Mesenchymal stem cell (in vitro differentiated cells and primary cell): ENCODE results near the gene CFAP99.
"Not testable (repeated sequence)": the region's sequence is repeated elsewhere in the genome, so short reads cannot be mapped to it uniquely, and the experiment has no call there.

Experiments used
- DNase-seq: peaks from one replicate; pipeline ENCODE4 v3.0.0-alpha.2; 2013
- H2AFZ ChIP-seq: one replicate; pipeline ENCODE4 v1.6.1; 2013; ENCODE audit warnings: low read depth, mild to moderate bottlenecking, control low read depth, inconsistent platforms, low read length, moderate library complexity
- H2AK5ac ChIP-seq: 2 replicates; pipeline ENCODE4 v1.6.1; 2013; ENCODE audit warnings: low read length, moderate library complexity, mild to moderate bottlenecking, inconsistent platforms; ENCODE audit not compliant: severe bottlenecking
- H2BK120ac ChIP-seq: one replicate; pipeline ENCODE4 v1.6.1; 2013; ENCODE audit warnings: low read depth, mild to moderate bottlenecking, inconsistent platforms, low read length, moderate library complexity
- H2BK12ac ChIP-seq, 2 experiments: one replicate each; pipeline ENCODE4 v1.6.1; 2013; ENCODE audit warnings: inconsistent platforms in 2 of 2, low read length in 2 of 2, mild to moderate bottlenecking in 2 of 2, moderate library complexity in 2 of 2, control low read depth in 1 of 2
- H2BK15ac ChIP-seq: one replicate; pipeline ENCODE4 v1.6.1; 2013; ENCODE audit warnings: mild to moderate bottlenecking, low read depth, inconsistent platforms; ENCODE audit not compliant: poor library complexity, severe bottlenecking
- H2BK5ac ChIP-seq: 2 replicates; pipeline ENCODE4 v1.6.1; 2013; ENCODE audit warnings: low read depth, mild to moderate bottlenecking, low read length, control low read depth, inconsistent platforms; ENCODE audit not compliant: poor library complexity, severe bottlenecking
- H3K14ac ChIP-seq, 2 experiments: one replicate each; pipeline ENCODE4 v1.6.1; 2013; ENCODE audit warnings: inconsistent platforms in 2 of 2, low read length in 2 of 2, control low read depth in 1 of 2, mild to moderate bottlenecking in 1 of 2, moderate library complexity in 1 of 2
- H3K18ac ChIP-seq, 2 experiments: one replicate each; pipeline ENCODE4 v1.6.1; 2013; ENCODE audit warnings: inconsistent platforms in 2 of 2, low read length in 2 of 2, control low read depth in 1 of 2, low read depth in 1 of 2, mild to moderate bottlenecking in 1 of 2
- H3K23ac ChIP-seq, 2 experiments: one replicate each; pipeline ENCODE4 v1.6.1; 2013; ENCODE audit warnings: inconsistent platforms in 2 of 2, low read length in 2 of 2, mild to moderate bottlenecking in 2 of 2, moderate library complexity in 2 of 2, control low read depth in 1 of 2
- H3K27ac ChIP-seq: 2 replicates; pipeline ENCODE4 v1.5.1; 2013; ENCODE audit warnings: mild to moderate bottlenecking, moderate library complexity, low read length, control low read depth, inconsistent platforms; ENCODE audit not compliant: poor library complexity, severe bottlenecking
- H3K27me3 ChIP-seq, 2 experiments: 2 replicates each; pipeline versions ENCODE4 v1.6.1 to v1.7.0; 2013; ENCODE audit warnings: low read length in 2 of 2, mild to moderate bottlenecking in 2 of 2, moderate library complexity in 2 of 2, control low read depth in 1 of 2, inconsistent platforms in 1 of 2; ENCODE audit not compliant: control insufficient read depth in 1 of 2, insufficient read depth in 1 of 2
- H3K36me3 ChIP-seq, 2 experiments: 2 replicates each; pipeline versions ENCODE4 v1.6.1 to v1.7.0; 2013; ENCODE audit warnings: low read length in 2 of 2, control low read depth in 1 of 2, inconsistent platforms in 1 of 2, low read depth in 1 of 2, mild to moderate bottlenecking in 1 of 2; ENCODE audit not compliant: insufficient read depth in 2 of 2, control insufficient read depth in 1 of 2
- H3K4ac ChIP-seq, 2 experiments: one replicate each; pipeline ENCODE4 v1.6.1; 2013; ENCODE audit warnings: inconsistent platforms in 2 of 2, low read length in 2 of 2, mild to moderate bottlenecking in 2 of 2, moderate library complexity in 2 of 2, control low read depth in 1 of 2, low read depth in 1 of 2
- H3K4me1 ChIP-seq: 2 replicates; pipeline ENCODE4 v1.6.1; 2013; ENCODE audit warnings: low read depth, low read length, control low read depth; ENCODE audit not compliant: control insufficient read depth, insufficient read depth
- H3K4me2 ChIP-seq: 2 replicates; pipeline ENCODE4 v1.6.1; 2013; ENCODE audit warnings: low read length, mild to moderate bottlenecking, inconsistent platforms; ENCODE audit not compliant: poor library complexity, severe bottlenecking
- H3K4me3 ChIP-seq, 2 experiments: 2 replicates each; pipeline versions ENCODE4 v1.5.1 to v1.7.0; 2013; ENCODE audit warnings: low read length in 2 of 2, mild to moderate bottlenecking in 2 of 2, control low read depth in 1 of 2, low read depth in 1 of 2; ENCODE audit not compliant: insufficient read depth in 1 of 2
- H3K79me1 ChIP-seq: replicated peaks from 2 replicates; pipeline ENCODE4 v1.6.1; 2013; ENCODE audit warnings: mild to moderate bottlenecking, control low read depth, low read length, inconsistent platforms; ENCODE audit not compliant: poor library complexity, severe bottlenecking
- H3K9ac ChIP-seq: 2 replicates; pipeline ENCODE4 v1.7.0; 2013; ENCODE audit warnings: mild to moderate bottlenecking, low read length, moderate library complexity
- H3K9me3 ChIP-seq: 2 replicates; pipeline ENCODE4 v1.7.0; 2013; ENCODE audit warnings: mild to moderate bottlenecking, low read length; ENCODE audit not compliant: control insufficient read depth
- H4K8ac ChIP-seq: one replicate; pipeline ENCODE4 v1.6.1; 2013; ENCODE audit warnings: inconsistent platforms, mild to moderate bottlenecking, low read length, moderate library complexity
- H4K91ac ChIP-seq: one replicate; pipeline ENCODE4 v1.6.1; 2013; ENCODE audit warnings: mild to moderate bottlenecking, low read length, inconsistent platforms
- WGBS: methylation state at CpG from one replicate; pipeline ENCODE4 v1.1.7; 2013; ENCODE audit warnings: mixed read lengths; 5-methylcytosine and 5-hydroxymethylcytosine counted together

The CFAP99 gene

GRCh38 chr4:2378401-2378800, 40.4 kb upstream of the CFAP99 start:
- Histone ChIP-seq H3K23ac (no peak overlapping the region), H2BK15ac (no peak overlapping the region), H2BK12ac (no peak overlapping the region), H2AK5ac (no peak overlapping the region), H3K4me2 (no peak overlapping the region), H3K36me3 (peaks cover 0 to 12% of the 10 kb centered on the region in 2 experiments), H3K9me3 (no peaks in the 10 kb centered on the region), H3K4me3 (no peak overlapping the region), H3K18ac (no peak overlapping the region), H2AFZ (no peak overlapping the region), H2BK5ac (no peak overlapping the region), H3K27ac (no peak overlapping the region), H4K91ac (no peak overlapping the region), H3K9ac (no peak overlapping the region), H3K79me1 (peaks cover 20% of the 10 kb centered on the region), H3K27me3 (no peaks in the 10 kb centered on the region), H4K8ac (no peak overlapping the region), H2BK120ac (no peak overlapping the region), H3K4me1 (peaks cover 13% of the 10 kb centered on the region), H3K4ac (no peak overlapping the region), H3K14ac (no peak overlapping the region)
- WGBS = 80% methylated on average over 5 of the region's 5 CpGs
- DNase-seq = no peak

- peaks cover 24% of the 10 kb centered on the region for H3K79me1 ChIP-seq
- peaks cover 0 to 12% of the 10 kb centered on the region in 2 experiments for H3K36me3 ChIP-seq
- H3K4me1 ChIP-seq = peaks cover 13% of the 10 kb centered on the region
- H4K91ac ChIP-seq = no peak overlapping the region
- H3K27ac ChIP-seq = no peak overlapping the region
- no peak overlapping the region for H3K4ac ChIP-seq
- H4K8ac ChIP-seq = no peak overlapping the region
- no peak overlapping the region for H2BK120ac ChIP-seq
- no peak overlapping the region for H3K14ac ChIP-seq
- no peak overlapping the region for H2BK15ac ChIP-seq
- H3K18ac ChIP-seq = no peak overlapping the region
- no peak overlapping the region for H2BK5ac ChIP-seq
- H2AK5ac ChIP-seq = no peak overlapping the region
- no peaks in the 10 kb centered on the region for H3K9me3 ChIP-seq
- no peak overlapping the region for H3K23ac ChIP-seq
- WGBS = 75% methylated on average over 3 of the region's 3 CpGs
- H3K9ac ChIP-seq = no peak overlapping the region
- H3K27me3 ChIP-seq = no peaks in the 10 kb centered on the region
- H2AFZ ChIP-seq = no peak overlapping the region
- no peak overlapping the region for H2BK12ac ChIP-seq
- H3K4me3 ChIP-seq = no peak overlapping the region
- no peak overlapping the region for H3K4me2 ChIP-seq
- no peak for DNase-seq
These were observed 39.9 kb upstream of the CFAP99 start for GRCh38 chr4:2378898-2379297.

GRCh38 chr4:2380589-2380988, 38.2 kb upstream of the CFAP99 start:
- not testable (repeated sequence) for H3K9me3 ChIP-seq, H2AK5ac ChIP-seq, H4K91ac ChIP-seq, H3K23ac ChIP-seq, H3K27me3 ChIP-seq, H3K4ac ChIP-seq, H3K4me3 ChIP-seq, H3K27ac ChIP-seq, H3K4me2 ChIP-seq, H2BK120ac ChIP-seq, H2BK5ac ChIP-seq, H2AFZ ChIP-seq, H2BK15ac ChIP-seq, H3K9ac ChIP-seq, DNase-seq, H2BK12ac ChIP-seq, H4K8ac ChIP-seq, H3K18ac ChIP-seq, H3K14ac ChIP-seq
- WGBS = 85% methylated on average over 5 of the region's 6 CpGs
- peaks cover 30% of the 10 kb centered on the region for H3K79me1 ChIP-seq
- H3K4me1 ChIP-seq = peaks cover 16% of the 10 kb centered on the region
- H3K36me3 ChIP-seq = peaks cover 0 to 11% of the 10 kb centered on the region in 2 experiments

GRCh38 chr4:2382769-2383202, 36.0 kb upstream of the CFAP99 start:
- not testable (repeated sequence) for H4K8ac ChIP-seq, H3K4me3 ChIP-seq, H3K14ac ChIP-seq, H2BK15ac ChIP-seq, H3K18ac ChIP-seq, H3K27ac ChIP-seq, H2BK5ac ChIP-seq, H2AFZ ChIP-seq, H2BK120ac ChIP-seq, H3K27me3 ChIP-seq, H3K9me3 ChIP-seq, H2BK12ac ChIP-seq, H3K23ac ChIP-seq, DNase-seq, H2AK5ac ChIP-seq, H4K91ac ChIP-seq, H3K4ac ChIP-seq, H3K4me2 ChIP-seq
- Histone ChIP-seq H3K4me1 (peaks cover 18% of the 10 kb centered on the region), H3K36me3 (peaks cover 0 to 22% of the 10 kb centered on the region in 2 experiments), H3K79me1 (peaks cover 37% of the 10 kb centered on the region), H3K9ac (peak overlapping the region; percentile 51)
- WGBS = 76% methylated on average over 5 of the region's 7 CpGs
